HEK293 (cell line): ENCODE data around the gene CEND1.

Experiments used
- HOXD13 ChIP-seq: sonication (generic); formaldehyde crosslinking; IDR thresholded peaks from 2 replicates; pipeline ENCODE4 v1.8.0; 2022; ENCODE audit warnings: missing genetic modification reagents, borderline replicate concordance
- KLF16 ChIP-seq: fragments of 450-650 bp; formaldehyde crosslinking; IDR thresholded peaks from 2 replicates; pipeline ENCODE4 v1.5.1; 2017; ENCODE audit warnings: missing biosample characterization, missing genetic modification characterization
- KLF17 ChIP-seq: fragments of 450-650 bp; formaldehyde crosslinking; IDR thresholded peaks from 2 replicates; pipeline ENCODE4 v1.5.1; 2016; ENCODE audit warnings: missing biosample characterization, missing genetic modification characterization
- MZF1 ChIP-seq: fragments of 450-650 bp; formaldehyde crosslinking; IDR thresholded peaks from 2 replicates; pipeline ENCODE4 v1.5.1; 2017; ENCODE audit warnings: missing biosample characterization, missing genetic modification characterization, borderline replicate concordance
- SP2 ChIP-seq: fragments of 450-650 bp; formaldehyde crosslinking; IDR thresholded peaks from 2 replicates; pipeline ENCODE4 v1.5.1; 2016; ENCODE audit warnings: missing biosample characterization, missing genetic modification characterization
- SP3 ChIP-seq: fragments of 450-650 bp; formaldehyde crosslinking; IDR thresholded peaks from 2 replicates; pipeline ENCODE4 v1.5.1; 2016; ENCODE audit warnings: missing biosample characterization, missing genetic modification characterization
- TCF7L2 ChIP-seq: IDR thresholded peaks from 2 replicates; pipeline ENCODE4 v1.6.1; 2011; ENCODE audit warnings: low read depth, mild to moderate bottlenecking, inconsistent platforms, low read length, moderate library complexity, borderline replicate concordance
- ZBTB26 ChIP-seq: fragments of 450-650 bp; formaldehyde crosslinking; optimal IDR thresholded peaks from 2 replicates; pipeline ENCODE3; 2016; ENCODE audit warnings: missing biosample characterization, mild to moderate bottlenecking, missing genetic modification characterization
- ZFHX2 ChIP-seq: fragments of 450-650 bp; formaldehyde crosslinking; conservative IDR thresholded peaks from 2 replicates; pipeline ENCODE4 v1.5.1; 2016; ENCODE audit warnings: missing biosample characterization, missing genetic modification characterization
- ZNF214 ChIP-seq: fragments of 450-650 bp; formaldehyde crosslinking; IDR thresholded peaks from 2 replicates; pipeline ENCODE4 v1.5.1; 2017; ENCODE audit warnings: missing biosample characterization, mild to moderate bottlenecking, missing genetic modification characterization, borderline replicate concordance
- ZNF302 ChIP-seq: fragments of 450-650 bp; formaldehyde crosslinking; IDR thresholded peaks from 2 replicates; pipeline ENCODE4 v1.5.1; 2016; ENCODE audit warnings: missing biosample characterization, missing genetic modification characterization, low read depth
- ZNF433 ChIP-seq: fragments of 450-650 bp; formaldehyde crosslinking; IDR thresholded peaks from 2 replicates; pipeline ENCODE4 v1.5.1; 2016; ENCODE audit warnings: missing biosample characterization, missing genetic modification characterization, low read depth
- ZNF48 ChIP-seq: fragments of 450-650 bp; formaldehyde crosslinking; IDR thresholded peaks from 2 replicates; pipeline ENCODE4 v1.5.1; 2016; ENCODE audit warnings: missing biosample characterization, missing genetic modification characterization
- ZNF521 ChIP-seq: fragments of 450-650 bp; formaldehyde crosslinking; IDR thresholded peaks from 2 replicates; pipeline ENCODE4 v1.5.1; 2017; ENCODE audit warnings: missing biosample characterization, mild to moderate bottlenecking, missing genetic modification characterization
- ZNF555 ChIP-seq: fragments of 450-650 bp; formaldehyde crosslinking; conservative IDR thresholded peaks from 2 replicates; pipeline ENCODE4 v1.5.1; 2017; ENCODE audit warnings: missing biosample characterization, mild to moderate bottlenecking, missing genetic modification characterization, inconsistent platforms
- ZNF776 ChIP-seq: fragments of 450-650 bp; formaldehyde crosslinking; IDR thresholded peaks from 2 replicates; pipeline ENCODE4 v1.5.0; 2017; ENCODE audit warnings: missing biosample characterization, missing genetic modification characterization, borderline replicate concordance
- ZXDB ChIP-seq: fragments of 450-650 bp; formaldehyde crosslinking; IDR thresholded peaks from 2 replicates; pipeline ENCODE4 v1.5.1; 2016; ENCODE audit warnings: missing biosample characterization, missing genetic modification characterization
- TF ChIP-seq, protein P1 (sequence below): fragments of 450-650 bp; formaldehyde crosslinking; IDR thresholded peaks from 2 replicates; pipeline ENCODE4 v1.5.0; 2017; ENCODE audit warnings: missing biosample characterization, missing genetic modification characterization, borderline replicate concordance
- TF ChIP-seq, protein P2 (sequence below): fragments of 450-650 bp; formaldehyde crosslinking; IDR thresholded peaks from 2 replicates; pipeline ENCODE4 v1.5.1; 2017; ENCODE audit warnings: missing biosample characterization, missing genetic modification characterization
- TF ChIP-seq, protein P3 (sequence below): fragments of 450-650 bp; formaldehyde crosslinking; IDR thresholded peaks from 2 replicates; pipeline ENCODE4 v1.5.1; 2016; ENCODE audit warnings: missing biosample characterization, missing genetic modification characterization
- TF ChIP-seq, protein P4 (sequence below): fragments of 450-650 bp; formaldehyde crosslinking; IDR thresholded peaks from 2 replicates; pipeline ENCODE4 v1.5.1; 2016; ENCODE audit warnings: missing biosample characterization, missing genetic modification characterization, low read depth

CEND1 gene

DNA sequence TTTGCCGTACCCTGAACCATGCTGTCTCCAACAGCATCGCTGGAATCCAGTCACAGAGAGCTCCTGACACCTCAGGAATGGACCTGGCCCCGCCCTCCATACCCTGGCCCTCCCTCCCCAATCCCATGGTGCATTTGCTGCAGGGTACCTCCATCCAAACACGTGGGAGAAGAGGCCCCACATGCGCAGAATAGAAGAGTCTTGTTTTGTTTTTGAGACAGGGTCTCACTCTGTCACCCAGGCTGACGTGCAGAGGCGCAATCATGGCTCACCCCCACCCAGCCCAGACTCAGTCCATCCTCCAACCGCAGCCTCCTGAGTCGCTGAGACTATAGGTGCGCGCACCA is 26.5 kb upstream of the CEND1 start (continued):
- TF ChIP-seq, protein P1, sequence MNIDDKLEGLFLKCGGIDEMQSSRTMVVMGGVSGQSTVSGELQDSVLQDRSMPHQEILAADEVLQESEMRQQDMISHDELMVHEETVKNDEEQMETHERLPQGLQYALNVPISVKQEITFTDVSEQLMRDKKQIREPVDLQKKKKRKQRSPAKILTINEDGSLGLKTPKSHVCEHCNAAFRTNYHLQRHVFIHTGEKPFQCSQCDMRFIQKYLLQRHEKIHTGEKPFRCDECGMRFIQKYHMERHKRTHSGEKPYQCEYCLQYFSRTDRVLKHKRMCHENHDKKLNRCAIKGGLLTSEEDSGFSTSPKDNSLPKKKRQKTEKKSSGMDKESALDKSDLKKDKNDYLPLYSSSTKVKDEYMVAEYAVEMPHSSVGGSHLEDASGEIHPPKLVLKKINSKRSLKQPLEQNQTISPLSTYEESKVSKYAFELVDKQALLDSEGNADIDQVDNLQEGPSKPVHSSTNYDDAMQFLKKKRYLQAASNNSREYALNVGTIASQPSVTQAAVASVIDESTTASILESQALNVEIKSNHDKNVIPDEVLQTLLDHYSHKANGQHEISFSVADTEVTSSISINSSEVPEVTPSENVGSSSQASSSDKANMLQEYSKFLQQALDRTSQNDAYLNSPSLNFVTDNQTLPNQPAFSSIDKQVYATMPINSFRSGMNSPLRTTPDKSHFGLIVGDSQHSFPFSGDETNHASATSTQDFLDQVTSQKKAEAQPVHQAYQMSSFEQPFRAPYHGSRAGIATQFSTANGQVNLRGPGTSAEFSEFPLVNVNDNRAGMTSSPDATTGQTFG (tag by site-specific recombination), result no peak
- TF ChIP-seq, protein P2, sequence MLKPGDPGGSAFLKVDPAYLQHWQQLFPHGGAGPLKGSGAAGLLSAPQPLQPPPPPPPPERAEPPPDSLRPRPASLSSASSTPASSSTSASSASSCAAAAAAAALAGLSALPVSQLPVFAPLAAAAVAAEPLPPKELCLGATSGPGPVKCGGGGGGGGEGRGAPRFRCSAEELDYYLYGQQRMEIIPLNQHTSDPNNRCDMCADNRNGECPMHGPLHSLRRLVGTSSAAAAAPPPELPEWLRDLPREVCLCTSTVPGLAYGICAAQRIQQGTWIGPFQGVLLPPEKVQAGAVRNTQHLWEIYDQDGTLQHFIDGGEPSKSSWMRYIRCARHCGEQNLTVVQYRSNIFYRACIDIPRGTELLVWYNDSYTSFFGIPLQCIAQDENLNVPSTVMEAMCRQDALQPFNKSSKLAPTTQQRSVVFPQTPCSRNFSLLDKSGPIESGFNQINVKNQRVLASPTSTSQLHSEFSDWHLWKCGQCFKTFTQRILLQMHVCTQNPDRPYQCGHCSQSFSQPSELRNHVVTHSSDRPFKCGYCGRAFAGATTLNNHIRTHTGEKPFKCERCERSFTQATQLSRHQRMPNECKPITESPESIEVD (tag by site-specific recombination), result no peak
- TF ChIP-seq ZNF776 (tag by site-specific recombination) (no peak), ZBTB26 (tag by site-specific recombination) (no peak), ZNF521 (tag by site-specific recombination) (no peak), KLF17 (no peak), ZFHX2 (tag by site-specific recombination) (no peak), SP3 (tag by site-specific recombination) (0 out of 2 replicates have a peak, but pooled peaks have one; percentile 18), ZNF214 (tag by site-specific recombination) (no peak), KLF16 (tag by site-specific recombination) (no peak), ZXDB (no peak), TCF7L2 (no peak), HOXD13 (no peak), MZF1 (tag by site-specific recombination) (no peak), SP2 (tag by site-specific recombination) (peak; percentile 26; the same call in 1 of the 2 replicates), ZNF302 (tag by site-specific recombination) (no peak), ZNF48 (no peak), ZNF555 (no peak), ZNF433 (tag by site-specific recombination) (no peak)
- TF ChIP-seq, protein P3, sequence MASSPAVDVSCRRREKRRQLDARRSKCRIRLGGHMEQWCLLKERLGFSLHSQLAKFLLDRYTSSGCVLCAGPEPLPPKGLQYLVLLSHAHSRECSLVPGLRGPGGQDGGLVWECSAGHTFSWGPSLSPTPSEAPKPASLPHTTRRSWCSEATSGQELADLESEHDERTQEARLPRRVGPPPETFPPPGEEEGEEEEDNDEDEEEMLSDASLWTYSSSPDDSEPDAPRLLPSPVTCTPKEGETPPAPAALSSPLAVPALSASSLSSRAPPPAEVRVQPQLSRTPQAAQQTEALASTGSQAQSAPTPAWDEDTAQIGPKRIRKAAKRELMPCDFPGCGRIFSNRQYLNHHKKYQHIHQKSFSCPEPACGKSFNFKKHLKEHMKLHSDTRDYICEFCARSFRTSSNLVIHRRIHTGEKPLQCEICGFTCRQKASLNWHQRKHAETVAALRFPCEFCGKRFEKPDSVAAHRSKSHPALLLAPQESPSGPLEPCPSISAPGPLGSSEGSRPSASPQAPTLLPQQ, result 0 out of 2 replicates have a peak, but pooled peaks have one; percentile 14
- TF ChIP-seq, protein P4, sequence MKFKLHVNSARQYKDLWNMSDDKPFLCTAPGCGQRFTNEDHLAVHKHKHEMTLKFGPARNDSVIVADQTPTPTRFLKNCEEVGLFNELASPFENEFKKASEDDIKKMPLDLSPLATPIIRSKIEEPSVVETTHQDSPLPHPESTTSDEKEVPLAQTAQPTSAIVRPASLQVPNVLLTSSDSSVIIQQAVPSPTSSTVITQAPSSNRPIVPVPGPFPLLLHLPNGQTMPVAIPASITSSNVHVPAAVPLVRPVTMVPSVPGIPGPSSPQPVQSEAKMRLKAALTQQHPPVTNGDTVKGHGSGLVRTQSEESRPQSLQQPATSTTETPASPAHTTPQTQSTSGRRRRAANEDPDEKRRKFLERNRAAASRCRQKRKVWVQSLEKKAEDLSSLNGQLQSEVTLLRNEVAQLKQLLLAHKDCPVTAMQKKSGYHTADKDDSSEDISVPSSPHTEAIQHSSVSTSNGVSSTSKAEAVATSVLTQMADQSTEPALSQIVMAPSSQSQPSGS, result no peak
